ENCODE measurements around the gene NUDT22.

GRCh38 chr11:64229744-64230170 is 3.7 kb downstream of the NUDT22 start:
- TF ChIP-seq CTCF (IDR thresholded peaks at IDR 0.05) (no peak), POLR2AphosphoS5 (IDR thresholded peaks at IDR 0.05) (no peak), POLR2A (IDR thresholded peaks at IDR 0.05) (no peak)
